WTC11 (cell line): ENCODE results near the gene SNAI1. TPM values are rescaled to one million over a fixed set of nuclear protein-coding genes. Genes with fewer than 3 reads are reported as not detected.
"Not testable (repeated sequence)": the region's sequence is repeated elsewhere in the genome, so short reads cannot be mapped to it uniquely, and the experiment has no call there.

ENCODE experiments used
- ATAC-seq: fragments of 200-7000 bp; cut with Tn5 transposase; 2 replicates; pipeline ENCODE4 v1.10.0; 2021; ENCODE audit warnings: mild to moderate bottlenecking, moderate library complexity
- CTCF ChIA-PET: fragments of 300-600 bp; sonication (Branson Sonifier 250); formaldehyde crosslinking; loops from one replicate; lab custom pipeline; 2021; ENCODE audit warnings: antibody characterized with exemption; lab: Charles Lee
- POLR2A ChIA-PET: fragments of 350-600 bp; sonication (Branson Sonifier 250); formaldehyde crosslinking; loops from one replicate; lab custom pipeline; 2021; ENCODE audit warnings: antibody characterized with exemption; lab: Charles Lee
- DNase-seq: peaks from one replicate; pipeline ENCODE4 v3.0.0; 2021; ENCODE audit warnings: low spot score
- H3K27ac Mint-ChIP-seq: 2 replicates; pipeline ENCODE4 v1.8.0; 2021; ENCODE audit warnings: mixed read lengths
- H3K27me3 Mint-ChIP-seq: 2 replicates; pipeline ENCODE4 v1.8.0; 2021; ENCODE audit warnings: low read depth, mild to moderate bottlenecking, moderate library complexity, mixed read lengths
- H3K36me3 Mint-ChIP-seq: 2 replicates; pipeline ENCODE4 v1.8.0; 2021; ENCODE audit warnings: mixed read lengths
- H3K4me1 Mint-ChIP-seq: 2 replicates; pipeline ENCODE4 v1.8.0; 2022; ENCODE audit warnings: mixed read lengths
- H3K4me3 Mint-ChIP-seq: 2 replicates; pipeline ENCODE4 v1.8.0; 2021; ENCODE audit warnings: mild to moderate bottlenecking, moderate library complexity, mixed read lengths
- H3K9me3 Mint-ChIP-seq: 2 replicates; pipeline ENCODE4 v1.8.0; 2021; ENCODE audit warnings: mixed read lengths
- CREM ChIP-seq: sonication (generic); formaldehyde crosslinking; IDR thresholded peaks from 2 replicates; pipeline ENCODE4 v1.8.1; 2022; ENCODE audit warnings: mild to moderate bottlenecking, missing genetic modification reagents, moderate library complexity
- GABPB1 ChIP-seq: sonication (generic); formaldehyde crosslinking; IDR thresholded peaks from 2 replicates; pipeline ENCODE4 v1.8.1; 2023; ENCODE audit warnings: mild to moderate bottlenecking, missing genetic modification reagents
- IRF2 ChIP-seq: sonication (generic); formaldehyde crosslinking; IDR thresholded peaks from 2 replicates; pipeline ENCODE4 v1.8.0; 2022; ENCODE audit warnings: low read depth, missing genetic modification reagents, borderline replicate concordance
- JAZF1 ChIP-seq: fragments of 250-450 bp; sonication (Bioruptor Pico); IDR thresholded peaks from 2 replicates; pipeline ENCODE4 v1.9.0; 2021; ENCODE audit warnings: moderate library complexity, mild to moderate bottlenecking, inconsistent platforms
- KAT7 ChIP-seq: sonication (generic); formaldehyde crosslinking; IDR thresholded peaks from 2 replicates; pipeline ENCODE4 v1.8.1; 2023; ENCODE audit warnings: missing genetic modification reagents, mild to moderate bottlenecking, borderline replicate concordance
- MAX ChIP-seq: sonication (generic); formaldehyde crosslinking; IDR thresholded peaks from 2 replicates; pipeline ENCODE4 v1.8.0; 2022; ENCODE audit warnings: mild to moderate bottlenecking, missing genetic modification reagents
- MYBL2 ChIP-seq: sonication (generic); formaldehyde crosslinking; IDR thresholded peaks from 2 replicates; pipeline ENCODE4 v1.8.1; 2023; ENCODE audit warnings: mild to moderate bottlenecking, moderate library complexity, missing genetic modification reagents
- NFATC4 ChIP-seq: fragments of 250-450 bp; sonication (Bioruptor Pico); IDR thresholded peaks from 2 replicates; pipeline ENCODE4 v1.9.0; 2021; ENCODE audit warnings: mild to moderate bottlenecking
- OVOL2 ChIP-seq: fragments of 250-450 bp; sonication (Bioruptor Pico); IDR thresholded peaks from 2 replicates; pipeline ENCODE4 v1.9.0; 2021; ENCODE audit warnings: mild to moderate bottlenecking, borderline replicate concordance
- SMAD3 ChIP-seq: sonication (generic); formaldehyde crosslinking; IDR thresholded peaks from 2 replicates; pipeline ENCODE4 v1.8.0; 2022; ENCODE audit warnings: missing genetic modification reagents, mild to moderate bottlenecking, borderline replicate concordance
- SMAD4 ChIP-seq: sonication (generic); formaldehyde crosslinking; IDR thresholded peaks from 2 replicates; pipeline ENCODE4 v1.8.0; 2022; ENCODE audit warnings: mild to moderate bottlenecking, missing genetic modification reagents
- SOX15 ChIP-seq: fragments of 250-450 bp; sonication (Bioruptor Pico); IDR thresholded peaks from 2 replicates; pipeline ENCODE4 v1.9.0; 2021; ENCODE audit warnings: mild to moderate bottlenecking
- TP53 ChIP-seq: sonication (generic); formaldehyde crosslinking; IDR thresholded peaks from 2 replicates; pipeline ENCODE4 v1.8.1; 2023; ENCODE audit warnings: mild to moderate bottlenecking, missing genetic modification reagents
- ZNF121 ChIP-seq: sonication (generic); formaldehyde crosslinking; IDR thresholded peaks from 2 replicates; pipeline ENCODE4 v1.8.0; 2023; ENCODE audit warnings: missing genetic modification reagents
- ZNF281 ChIP-seq: sonication (generic); formaldehyde crosslinking; IDR thresholded peaks from 2 replicates; pipeline ENCODE4 v1.8.0; 2023; ENCODE audit warnings: mild to moderate bottlenecking, missing genetic modification reagents
- ZNF396 ChIP-seq: fragments of 250-450 bp; sonication (Bioruptor Pico); IDR thresholded peaks from 2 replicates; pipeline ENCODE4 v1.8.0; 2021; ENCODE audit warnings: mild to moderate bottlenecking, moderate library complexity, borderline replicate concordance
- total RNA-seq: library from RNA; stranded (reverse); gene quantifications from 3 replicates; pipeline ENCODE4 v1.2.3, GENCODE V29; 2021
- TF ChIP-seq, protein P1 (sequence below): sonication (generic); formaldehyde crosslinking; IDR thresholded peaks from 2 replicates; pipeline ENCODE4 v1.8.1; 2022; ENCODE audit warnings: low read depth, mild to moderate bottlenecking, moderate library complexity, missing genetic modification reagents, borderline replicate concordance
- TF ChIP-seq, protein P2 (sequence below): sonication (generic); formaldehyde crosslinking; IDR thresholded peaks from 2 replicates; pipeline ENCODE4 v1.8.0; 2022; ENCODE audit warnings: mild to moderate bottlenecking, missing genetic modification reagents
- TF ChIP-seq, protein P3 (sequence below): sonication (generic); formaldehyde crosslinking; IDR thresholded peaks from 2 replicates; pipeline ENCODE4 v1.8.1; 2022; ENCODE audit warnings: mild to moderate bottlenecking, moderate library complexity, missing genetic modification reagents
- TF ChIP-seq, protein P4 (sequence below): fragments of 250-450 bp; sonication (Bioruptor Pico); IDR thresholded peaks from 2 replicates; pipeline ENCODE4 v1.9.0; 2021; ENCODE audit warnings: mild to moderate bottlenecking, borderline replicate concordance

The SNAI1 gene
- total RNA-seq, 1 experiment from 2014 or later = 7.9 TPM

DNA sequence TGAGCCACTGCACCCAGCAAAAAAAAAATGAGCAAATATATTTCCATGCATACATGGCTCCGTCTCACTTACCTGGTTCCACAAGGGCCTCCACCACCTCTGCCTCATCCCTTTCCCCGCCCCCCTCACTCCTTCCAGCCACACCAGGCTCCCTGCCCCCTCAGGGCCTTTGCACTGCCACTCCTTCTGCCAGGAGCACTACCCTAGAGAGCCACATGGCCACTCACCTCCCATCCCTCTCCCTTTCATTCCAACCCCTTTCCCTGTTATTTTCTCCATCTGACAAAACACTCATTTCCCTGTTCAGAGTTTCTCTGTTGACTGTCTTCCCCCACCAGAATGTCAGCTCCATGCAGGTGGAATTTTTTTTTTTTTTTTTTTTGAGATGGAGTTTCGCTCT lies 12.8 kb downstream of the SNAI1 start (continued):
- TF ChIP-seq ZNF281 (CRISPR knock-in tag) (no peak), MAX (CRISPR knock-in tag) (no peak), TP53 (CRISPR knock-in tag) (no peak), JAZF1 (CRISPR knock-in tag) (no peak), GABPB1 (CRISPR knock-in tag) (no peak), SMAD4 (CRISPR knock-in tag) (no peak), NFATC4 (CRISPR knock-in tag) (no peak), KAT7 (CRISPR knock-in tag) (no peak)
- TF ChIP-seq, protein P1, sequence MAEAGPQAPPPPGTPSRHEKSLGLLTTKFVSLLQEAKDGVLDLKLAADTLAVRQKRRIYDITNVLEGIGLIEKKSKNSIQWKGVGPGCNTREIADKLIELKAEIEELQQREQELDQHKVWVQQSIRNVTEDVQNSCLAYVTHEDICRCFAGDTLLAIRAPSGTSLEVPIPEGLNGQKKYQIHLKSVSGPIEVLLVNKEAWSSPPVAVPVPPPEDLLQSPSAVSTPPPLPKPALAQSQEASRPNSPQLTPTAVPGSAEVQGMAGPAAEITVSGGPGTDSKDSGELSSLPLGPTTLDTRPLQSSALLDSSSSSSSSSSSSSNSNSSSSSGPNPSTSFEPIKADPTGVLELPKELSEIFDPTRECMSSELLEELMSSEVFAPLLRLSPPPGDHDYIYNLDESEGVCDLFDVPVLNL (CRISPR knock-in tag) = no peak

DNA sequence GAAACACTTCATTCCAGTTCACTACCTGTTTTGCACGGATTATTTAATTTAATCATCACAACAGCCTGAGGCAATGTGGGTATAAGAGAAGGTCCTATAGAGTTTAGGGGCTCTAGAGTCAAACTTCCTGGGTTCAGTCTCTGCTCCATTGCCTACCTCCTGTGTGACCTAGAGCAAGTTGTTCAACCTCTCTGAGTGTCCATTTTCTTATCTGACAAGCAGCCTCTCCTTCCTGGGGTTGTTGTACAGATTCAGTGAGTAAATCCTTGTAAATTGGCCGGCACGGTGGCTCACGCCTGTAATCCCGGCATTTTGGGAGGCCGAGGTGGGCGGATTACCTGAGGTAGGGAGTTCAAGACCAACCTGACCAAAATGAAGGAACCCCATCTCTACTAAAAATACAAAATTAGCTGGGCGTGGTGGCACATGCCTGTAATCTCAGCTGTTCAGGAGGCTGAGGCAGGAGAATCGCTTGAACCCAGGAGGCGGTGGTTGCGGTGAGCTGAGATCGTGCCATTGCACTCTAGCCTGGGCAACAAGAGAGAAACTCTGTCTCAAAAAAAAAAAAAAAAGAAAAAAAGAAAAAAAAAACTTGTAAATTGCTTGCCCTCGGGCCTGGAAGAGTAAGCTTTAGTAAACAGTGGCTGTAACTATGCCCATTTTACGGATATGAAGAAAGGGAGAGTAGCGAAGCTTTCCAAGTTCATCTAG lies 15.9 kb downstream of the SNAI1 start:
- CTCF ChIA-PET = interaction anchor here (0.7 to 1.2 kb wide), 3 partner anchors 73 to 525 kb away, joined by 3 to 5 read pairs (median 4); no protein-coding TSS in a partner anchor
- DNase-seq, H3K36me3 Mint-ChIP-seq, H3K27ac Mint-ChIP-seq, H3K27me3 Mint-ChIP-seq, H3K9me3 Mint-ChIP-seq, POLR2A ChIA-PET, H3K4me1 Mint-ChIP-seq, H3K4me3 Mint-ChIP-seq, ATAC-seq: not testable (repeated sequence)

GRCh38 chr20:49999329-49999728 lies 16.5 kb downstream of the SNAI1 start:
- ATAC-seq (no peak), DNase-seq (no peak)
- POLR2A ChIA-PET = no interaction called here
- Mint-ChIP-seq H3K9me3 (no peaks in the 10 kb centered on the region), H3K36me3 (no peaks in the 10 kb centered on the region), H3K4me3 (no peak overlapping the region), H3K4me1 (0 out of 2 replicates have a peak, but pooled peaks cover 2% of the 10 kb centered on the region), H3K27ac (no peak overlapping the region), H3K27me3 (no peaks in the 10 kb centered on the region)
- CTCF ChIA-PET = interaction anchor here (1.0 to 1.2 kb wide), 2 partner anchors 72 to 81 kb away, joined by 3 to 5 read pairs; no protein-coding TSS in a partner anchor
- TF ChIP-seq ZNF396 (CRISPR knock-in tag) (no peak), IRF2 (CRISPR knock-in tag) (no peak), MYBL2 (no peak), ZNF121 (CRISPR knock-in tag) (no peak), SMAD3 (CRISPR knock-in tag) (no peak), SOX15 (no peak), OVOL2 (CRISPR knock-in tag) (no peak), CREM (CRISPR knock-in tag) (no peak)
- TF ChIP-seq, protein P2, sequence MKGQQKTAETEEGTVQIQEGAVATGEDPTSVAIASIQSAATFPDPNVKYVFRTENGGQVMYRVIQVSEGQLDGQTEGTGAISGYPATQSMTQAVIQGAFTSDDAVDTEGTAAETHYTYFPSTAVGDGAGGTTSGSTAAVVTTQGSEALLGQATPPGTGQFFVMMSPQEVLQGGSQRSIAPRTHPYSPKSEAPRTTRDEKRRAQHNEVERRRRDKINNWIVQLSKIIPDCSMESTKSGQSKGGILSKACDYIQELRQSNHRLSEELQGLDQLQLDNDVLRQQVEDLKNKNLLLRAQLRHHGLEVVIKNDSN (CRISPR knock-in tag) = no peak
- TF ChIP-seq, protein P3, sequence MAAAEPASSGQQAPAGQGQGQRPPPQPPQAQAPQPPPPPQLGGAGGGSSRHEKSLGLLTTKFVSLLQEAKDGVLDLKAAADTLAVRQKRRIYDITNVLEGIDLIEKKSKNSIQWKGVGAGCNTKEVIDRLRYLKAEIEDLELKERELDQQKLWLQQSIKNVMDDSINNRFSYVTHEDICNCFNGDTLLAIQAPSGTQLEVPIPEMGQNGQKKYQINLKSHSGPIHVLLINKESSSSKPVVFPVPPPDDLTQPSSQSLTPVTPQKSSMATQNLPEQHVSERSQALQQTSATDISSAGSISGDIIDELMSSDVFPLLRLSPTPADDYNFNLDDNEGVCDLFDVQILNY (CRISPR knock-in tag) = no peak
- TF ChIP-seq, protein P4, sequence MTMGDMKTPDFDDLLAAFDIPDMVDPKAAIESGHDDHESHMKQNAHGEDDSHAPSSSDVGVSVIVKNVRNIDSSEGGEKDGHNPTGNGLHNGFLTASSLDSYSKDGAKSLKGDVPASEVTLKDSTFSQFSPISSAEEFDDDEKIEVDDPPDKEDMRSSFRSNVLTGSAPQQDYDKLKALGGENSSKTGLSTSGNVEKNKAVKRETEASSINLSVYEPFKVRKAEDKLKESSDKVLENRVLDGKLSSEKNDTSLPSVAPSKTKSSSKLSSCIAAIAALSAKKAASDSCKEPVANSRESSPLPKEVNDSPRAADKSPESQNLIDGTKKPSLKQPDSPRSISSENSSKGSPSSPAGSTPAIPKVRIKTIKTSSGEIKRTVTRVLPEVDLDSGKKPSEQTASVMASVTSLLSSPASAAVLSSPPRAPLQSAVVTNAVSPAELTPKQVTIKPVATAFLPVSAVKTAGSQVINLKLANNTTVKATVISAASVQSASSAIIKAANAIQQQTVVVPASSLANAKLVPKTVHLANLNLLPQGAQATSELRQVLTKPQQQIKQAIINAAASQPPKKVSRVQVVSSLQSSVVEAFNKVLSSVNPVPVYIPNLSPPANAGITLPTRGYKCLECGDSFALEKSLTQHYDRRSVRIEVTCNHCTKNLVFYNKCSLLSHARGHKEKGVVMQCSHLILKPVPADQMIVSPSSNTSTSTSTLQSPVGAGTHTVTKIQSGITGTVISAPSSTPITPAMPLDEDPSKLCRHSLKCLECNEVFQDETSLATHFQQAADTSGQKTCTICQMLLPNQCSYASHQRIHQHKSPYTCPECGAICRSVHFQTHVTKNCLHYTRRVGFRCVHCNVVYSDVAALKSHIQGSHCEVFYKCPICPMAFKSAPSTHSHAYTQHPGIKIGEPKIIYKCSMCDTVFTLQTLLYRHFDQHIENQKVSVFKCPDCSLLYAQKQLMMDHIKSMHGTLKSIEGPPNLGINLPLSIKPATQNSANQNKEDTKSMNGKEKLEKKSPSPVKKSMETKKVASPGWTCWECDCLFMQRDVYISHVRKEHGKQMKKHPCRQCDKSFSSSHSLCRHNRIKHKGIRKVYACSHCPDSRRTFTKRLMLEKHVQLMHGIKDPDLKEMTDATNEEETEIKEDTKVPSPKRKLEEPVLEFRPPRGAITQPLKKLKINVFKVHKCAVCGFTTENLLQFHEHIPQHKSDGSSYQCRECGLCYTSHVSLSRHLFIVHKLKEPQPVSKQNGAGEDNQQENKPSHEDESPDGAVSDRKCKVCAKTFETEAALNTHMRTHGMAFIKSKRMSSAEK = no peak
- TF ChIP-seq, all 79 proteins: peak for 0
